Central memory CD4-positive, alpha-beta T cell (primary cell): ENCODE results near the gene SSH2.
"Not testable (repeated sequence)": the region's sequence is repeated elsewhere in the genome, so short reads cannot be mapped to it uniquely, and the experiment has no call there.

Experiments used
- DNase-seq: peaks from one replicate; pipeline ENCODE4 v3.0.0; 2022

Gene SSH2

DNA sequence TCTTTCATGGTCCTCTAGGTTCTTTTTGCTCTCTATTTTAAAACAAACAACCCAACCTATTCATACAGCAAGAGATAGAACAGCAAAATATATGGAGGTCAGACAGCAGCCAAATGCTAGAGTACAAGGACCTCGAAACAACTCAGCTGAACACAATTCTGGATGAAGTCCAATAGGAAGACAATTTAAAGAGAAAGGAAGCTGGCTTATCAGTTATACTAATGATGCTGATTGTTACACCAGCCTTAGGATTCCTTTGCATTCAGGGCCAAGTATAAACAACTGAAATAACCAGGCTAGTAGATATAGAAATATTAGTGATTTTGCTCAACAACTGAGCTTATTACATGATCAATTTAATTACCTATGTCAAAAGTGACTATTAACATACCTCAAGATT lies 2.5 kb downstream of the SSH2 start:
- no peak for DNase-seq

- no peak for DNase-seq
Observed at GRCh38 chr17:29924786-29925185, 5.2 kb downstream of the SSH2 start.

GRCh38 chr17:29918922-29919856 lies 10.8 kb downstream of the SSH2 start:
- DNase-seq, result no peak

GRCh38 chr17:29918016-29918415 lies 12.0 kb downstream of the SSH2 start:
- DNase-seq, result no peak

DNA sequence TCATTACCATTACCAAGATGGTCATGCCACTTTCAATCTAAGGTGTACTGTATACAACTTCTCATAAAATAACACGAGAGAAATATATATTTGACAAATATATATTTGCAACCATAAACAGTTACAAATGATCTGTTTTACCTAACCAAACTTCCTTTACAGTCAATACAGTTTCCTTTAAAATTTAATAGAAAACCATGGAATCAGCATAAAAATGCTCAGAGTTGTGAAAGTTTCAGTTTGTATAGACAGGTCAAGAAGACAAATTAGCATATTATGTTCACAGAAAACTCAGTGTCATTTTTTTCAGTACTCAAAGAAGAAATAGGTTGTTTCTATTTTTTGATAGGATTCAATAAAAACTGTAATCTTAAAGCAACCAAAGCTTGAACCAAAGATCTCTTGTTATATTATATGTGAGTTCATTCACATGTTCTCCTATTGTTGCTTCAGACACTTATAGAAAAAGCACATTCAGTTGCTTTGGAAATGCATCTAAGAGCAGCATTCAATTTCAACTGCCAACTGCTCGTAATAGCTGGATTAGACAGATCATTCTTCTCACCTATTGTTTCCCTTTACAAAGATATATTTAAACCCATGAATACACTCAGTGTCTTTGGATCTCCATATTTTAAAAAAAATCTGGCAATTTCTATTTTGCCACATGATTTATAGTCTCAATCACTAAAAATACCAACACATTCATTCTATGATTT lies 15.1 kb downstream of the SSH2 start:
- no peak for DNase-seq

DNA sequence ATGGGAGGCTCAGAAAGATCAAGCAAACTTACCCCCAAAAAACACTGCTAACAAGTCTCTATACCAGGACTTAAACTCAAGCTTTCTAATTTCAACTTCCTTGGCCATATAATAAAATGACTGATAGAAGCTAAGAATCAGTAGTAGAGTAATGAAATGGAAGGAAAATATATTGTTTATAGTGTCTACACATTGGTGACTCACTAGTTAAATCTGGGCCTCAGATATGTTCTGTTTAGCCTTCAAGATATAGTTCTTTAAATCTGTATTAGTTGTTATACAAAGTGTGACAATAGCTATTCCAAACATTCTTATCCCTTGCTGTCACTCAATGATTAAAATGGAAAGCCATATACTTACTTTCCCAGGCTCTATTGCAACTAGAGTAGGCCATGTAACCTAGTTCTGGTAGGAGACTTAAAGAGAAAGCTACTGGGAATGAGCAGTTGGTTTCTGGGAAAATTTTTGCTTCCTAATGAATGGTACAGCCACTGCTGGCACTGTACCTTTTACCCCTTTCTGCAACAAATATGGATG lies 18.3 kb downstream of the SSH2 start:
- no peak for DNase-seq

DNA sequence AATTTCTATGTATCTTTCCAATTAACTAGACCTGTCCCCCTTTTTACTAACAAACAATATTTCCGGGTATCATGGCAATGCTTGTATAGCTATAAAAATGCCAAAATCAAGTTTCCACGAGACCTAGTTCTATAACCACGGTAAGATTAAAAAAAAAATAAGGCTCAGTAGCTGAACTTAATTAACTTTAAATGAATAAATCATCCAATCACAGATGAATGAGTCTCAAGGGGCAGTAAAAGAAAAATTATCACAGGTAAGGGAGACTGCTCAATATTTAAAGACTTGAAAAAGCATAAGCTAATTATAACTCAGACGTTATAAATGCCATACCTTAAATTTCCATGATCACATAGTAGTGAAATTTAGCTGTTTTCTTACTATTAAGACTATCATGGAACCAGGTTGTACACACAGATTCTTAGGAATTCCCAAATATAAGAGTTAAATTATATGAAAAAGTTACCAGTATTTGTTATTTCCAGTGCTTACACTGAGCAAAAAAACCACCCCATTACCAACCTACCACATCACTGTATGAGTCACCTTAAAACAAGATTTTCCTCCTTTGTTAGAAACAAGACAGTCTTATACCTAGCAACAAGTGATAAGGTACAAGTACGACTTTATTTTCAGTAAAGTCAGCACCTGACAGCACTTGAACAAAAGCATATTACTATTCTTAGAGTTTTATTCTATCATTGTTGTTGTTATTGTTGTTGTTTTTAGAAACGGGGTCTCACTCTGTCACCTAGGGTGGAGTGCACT lies 20.6 kb downstream of the SSH2 start:
- no peak for DNase-seq

DNA sequence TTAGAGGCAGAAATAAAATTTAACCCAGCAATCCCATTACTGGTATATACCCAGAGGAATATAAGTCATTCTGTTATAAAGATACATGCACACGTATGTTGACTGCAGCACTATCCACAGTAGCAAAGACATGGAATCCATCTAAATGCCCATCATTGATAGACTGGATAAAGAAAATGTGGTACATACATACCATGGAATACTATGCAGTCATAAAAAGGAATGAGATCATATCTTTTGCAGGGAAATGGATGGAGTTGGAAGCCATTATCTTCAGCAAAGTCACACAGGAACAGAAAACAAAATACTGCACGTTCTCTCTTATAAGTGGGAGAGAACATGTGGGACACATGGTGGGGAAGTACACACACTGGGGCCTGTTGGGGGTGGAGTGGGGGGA lies 23.1 kb downstream of the SSH2 start:
- no peak for DNase-seq

DNA sequence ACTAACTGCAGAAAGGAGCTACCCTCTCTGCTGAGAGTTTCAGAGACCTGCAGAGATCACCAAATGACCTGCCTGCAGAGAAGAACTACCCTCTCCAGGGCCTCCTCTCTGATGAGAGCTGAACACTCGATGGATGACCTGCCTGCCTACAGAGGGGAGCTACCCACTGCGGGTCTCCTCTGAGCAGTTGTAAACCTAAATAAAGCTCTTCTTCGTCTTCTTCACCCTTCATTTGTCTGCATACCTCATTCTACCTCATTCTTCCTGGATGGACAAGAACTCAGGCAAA lies 24.2 kb downstream of the SSH2 start:
- DNase-seq, result no peak

DNA sequence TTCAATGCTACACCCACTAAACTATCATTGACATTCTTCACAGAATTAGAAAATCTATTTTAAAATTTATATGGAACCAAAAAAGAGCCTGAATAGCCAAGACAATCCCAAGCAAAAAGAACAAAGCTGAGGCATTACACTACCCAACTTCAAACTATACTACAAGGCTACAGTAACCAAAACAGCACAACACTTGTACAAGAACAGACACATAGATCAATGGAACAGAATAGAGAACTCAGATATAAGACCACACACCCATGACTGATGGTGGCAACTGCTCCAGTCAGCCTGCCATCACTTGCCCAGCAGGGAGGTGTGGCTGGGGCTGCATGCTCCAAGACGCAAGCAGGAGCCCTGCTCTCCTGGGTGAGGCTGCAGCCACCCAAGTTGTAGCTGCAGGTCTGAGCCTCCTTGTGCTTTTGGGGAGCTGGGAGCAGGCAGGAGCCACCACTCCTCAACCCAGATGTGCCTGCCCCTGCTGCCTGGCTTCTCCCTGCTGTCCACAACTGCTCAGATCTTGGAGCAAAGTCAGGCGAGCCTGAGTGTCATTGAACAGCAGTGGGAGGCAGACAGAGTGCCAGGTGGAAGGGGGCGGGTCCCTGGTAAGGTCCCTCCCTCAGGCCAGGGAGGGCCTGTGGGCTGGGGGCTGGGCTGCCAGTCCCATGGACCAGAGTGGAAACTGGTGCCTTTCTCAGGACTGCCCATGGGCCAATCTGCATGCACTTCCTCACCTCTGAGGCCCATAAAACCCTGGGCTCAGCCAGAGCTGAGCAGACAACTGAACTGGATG lies 24.7 kb downstream of the SSH2 start:
- no peak for DNase-seq

GRCh38 chr17:29903471-29903870 lies 26.6 kb downstream of the SSH2 start:
- DNase-seq, result no peak

DNA sequence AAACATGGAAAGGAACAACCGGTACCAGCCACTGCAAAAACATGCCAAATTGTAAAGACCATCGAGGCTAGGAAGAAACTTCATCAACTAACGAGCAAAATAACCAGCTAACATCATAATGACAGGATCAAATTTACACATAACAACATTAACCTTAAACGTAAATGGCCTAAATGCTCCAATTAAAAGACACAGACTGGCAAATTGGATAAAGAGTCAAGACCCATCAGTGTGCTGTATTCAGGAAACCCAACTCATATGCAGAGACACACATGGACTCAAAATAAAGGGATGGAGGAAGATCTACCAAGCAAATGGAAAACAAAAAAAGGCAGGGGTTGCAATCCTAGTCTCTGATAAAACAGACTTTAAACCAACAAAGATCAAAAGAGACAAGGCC lies 32.9 kb downstream of the SSH2 start:
- not testable (repeated sequence) for DNase-seq

GRCh38 chr17:29892201-29892600 lies 37.8 kb downstream of the SSH2 start:
- DNase-seq, result no peak

GRCh38 chr17:29891131-29891530 lies 38.9 kb downstream of the SSH2 start:
- DNase-seq, result no peak

DNA sequence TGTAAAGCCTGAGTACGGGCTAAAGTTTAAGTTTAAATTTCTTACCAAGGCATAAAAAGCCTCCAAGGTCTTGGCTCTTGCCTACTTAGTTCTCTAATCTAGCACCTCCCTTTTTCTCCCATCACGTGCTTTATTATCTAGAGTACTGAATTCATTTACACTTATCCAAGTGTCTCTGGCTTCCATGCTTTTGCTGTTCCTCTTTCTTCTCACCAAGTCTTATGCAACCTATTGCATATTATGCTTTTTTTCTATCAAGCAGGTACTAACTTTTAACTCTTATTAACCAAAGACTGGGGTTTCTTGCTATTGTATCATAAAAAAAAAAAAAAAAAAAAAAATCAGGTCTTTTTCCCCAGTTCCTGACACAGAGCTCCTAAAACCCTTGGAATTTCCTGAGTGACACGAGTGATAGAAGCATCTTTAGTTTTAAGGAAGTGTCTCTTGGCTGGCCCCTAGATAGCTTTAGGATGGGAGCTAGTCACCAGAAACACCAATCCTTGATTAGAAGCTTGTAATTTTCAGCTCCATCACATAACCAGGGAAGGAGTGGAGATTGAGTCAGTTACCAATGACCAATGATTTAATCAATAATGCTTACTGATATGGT lies 44.9 kb downstream of the SSH2 start:
- DNase-seq, result no peak

GRCh38 chr17:29883497-29883896 lies 46.5 kb downstream of the SSH2 start:
- DNase-seq, result no peak

DNA sequence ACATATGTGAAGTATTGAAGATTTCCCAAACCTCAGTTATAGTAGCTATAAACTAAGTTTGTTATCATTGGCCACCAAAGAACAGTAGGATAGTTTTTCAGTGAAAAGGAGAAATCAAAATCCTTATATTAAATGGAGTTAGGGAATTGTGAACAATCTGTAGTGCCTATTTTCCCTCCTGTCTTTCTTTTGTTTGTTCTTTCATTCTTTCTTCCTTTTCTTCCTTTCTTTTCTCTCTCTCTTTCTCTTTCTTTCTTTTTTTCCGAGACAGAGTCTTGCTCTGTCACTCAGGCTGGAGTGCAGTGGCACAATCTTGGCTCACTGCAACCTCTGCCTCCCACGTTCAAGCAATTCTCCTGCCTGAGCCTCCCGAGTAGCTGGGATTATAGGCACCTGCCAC lies 48.8 kb downstream of the SSH2 start:
- no peak for DNase-seq

DNA sequence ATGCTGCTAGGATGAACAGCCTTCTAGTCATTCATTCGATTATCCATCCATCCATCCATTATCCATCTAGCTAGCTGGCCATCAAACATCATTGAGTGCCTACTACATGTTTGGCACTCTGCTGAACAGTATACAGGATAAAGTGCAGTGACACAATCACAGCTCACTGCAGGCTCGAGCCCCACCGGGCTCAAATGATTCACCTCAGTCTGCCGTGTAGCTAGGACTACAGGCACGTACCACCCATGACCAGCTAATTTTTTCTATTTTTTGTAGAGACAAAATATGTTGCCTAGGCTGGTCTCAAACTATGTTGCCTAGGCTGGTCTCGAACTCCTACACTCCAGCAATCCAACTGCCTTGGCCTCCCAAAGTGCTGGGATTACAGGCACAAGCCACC lies 50.0 kb downstream of the SSH2 start:
- DNase-seq, result no peak

- DNase-seq, result no peak
Observed at GRCh38 chr17:29874931-29875596, 55.0 kb downstream of the SSH2 start.

DNA sequence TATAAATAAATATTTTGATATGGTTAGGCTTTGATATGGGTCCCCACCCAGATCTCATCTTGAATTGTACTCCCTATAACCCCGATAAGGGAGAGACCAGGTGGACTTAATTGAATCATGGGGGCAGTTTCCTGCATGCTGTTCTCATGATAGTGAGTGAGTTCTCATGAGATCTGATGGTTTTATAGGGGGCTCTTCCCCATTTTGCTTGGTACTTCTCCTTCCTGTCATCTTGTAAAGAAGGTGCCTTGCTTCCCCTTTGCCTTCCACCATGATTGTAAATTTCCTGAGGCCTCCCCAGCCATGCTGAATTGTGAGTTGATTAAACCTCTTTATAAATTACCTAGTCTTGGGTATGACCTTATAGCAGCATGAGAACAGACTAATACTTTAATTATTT lies 55.7 kb downstream of the SSH2 start:
- DNase-seq, result not testable (repeated sequence)

DNA sequence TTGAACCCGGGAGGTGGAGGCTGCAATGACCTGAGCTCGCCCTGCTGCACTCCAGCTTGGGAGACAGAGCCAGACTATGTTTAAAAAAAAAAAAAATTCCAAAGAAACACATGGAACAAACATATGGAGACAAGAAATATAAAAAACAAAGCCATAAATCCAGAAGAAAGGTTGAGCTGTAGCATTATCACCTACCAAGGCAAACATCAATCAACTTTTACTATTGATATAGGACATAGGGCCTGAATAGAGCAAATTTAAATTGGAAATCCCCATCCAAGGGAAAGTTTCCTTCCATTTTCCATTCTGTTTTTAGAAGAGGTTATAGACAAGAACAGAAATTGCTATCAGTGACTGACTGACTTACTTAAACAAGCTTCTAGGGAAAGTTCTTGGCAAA lies 56.6 kb downstream of the SSH2 start:
- no peak for DNase-seq
